ENCODE data around the gene CCR8. TPM values are rescaled to one million over a fixed set of nuclear protein-coding genes. Genes with fewer than 3 reads are reported as not detected.

The CCR8 gene
- total RNA-seq: not detected in 2 replicates

GRCh38 chr3:39329493-39329892 lies at the start of gene CCR8:
Gene CCR8, plus strand, starts transcription at chr3:39329709. Its CDS starts 2,623 bp downstream, at chr3:39332332.

GRCh38 chr3:39279745-39280517 lies 49.6 kb upstream of the CCR8 start, which contains the start of gene CX3CR1:
Gene CX3CR1, minus strand, starts transcription at chr3:39280036. Its CDS starts 13,527 bp downstream, at chr3:39266509.

Other genes with a start within 250 kb of the CCR8 start
- 19.1 and 36.2 TPM in 2 replicates for gene GORASP1, start 222.1 kb upstream of the CCR8 start, total RNA-seq
- 0.34 and 2.0 TPM in 2 replicates for gene TTC21A, start 222.0 kb upstream of the CCR8 start, total RNA-seq
- gene CSRNP1, start 176.1 kb upstream of the CCR8 start, total RNA-seq: 13.2 and 16.4 TPM in 2 replicates
- not detected in 2 replicates for gene XIRP1, start 137.1 kb upstream of the CCR8 start, total RNA-seq
- 0.07 TPM in 1 of 2 replicates, not detected in the other for gene CX3CR1, start 49.7 kb upstream of the CCR8 start, total RNA-seq
- 20.1 and 20.5 TPM in 2 replicates for gene SLC25A38, start 53.7 kb downstream of the CCR8 start, total RNA-seq
- 929 and 2,581 TPM in 2 replicates for gene RPSA, start 77.0 kb downstream of the CCR8 start, total RNA-seq
- gene MOBP, start 138.0 kb downstream of the CCR8 start, total RNA-seq: not detected in 2 replicates